HG02642 (cell line): ENCODE measurements around the gene NR2F1.

Experiments used
- ATAC-seq: cut with Tn5 transposase; IDR thresholded peaks from one replicate; pipeline ENCODE4 v1.9.1; 2021; ENCODE audit warnings: mild to moderate bottlenecking; ENCODE audit not compliant: unreplicated experiment, poor library complexity

The NR2F1 gene

DNA sequence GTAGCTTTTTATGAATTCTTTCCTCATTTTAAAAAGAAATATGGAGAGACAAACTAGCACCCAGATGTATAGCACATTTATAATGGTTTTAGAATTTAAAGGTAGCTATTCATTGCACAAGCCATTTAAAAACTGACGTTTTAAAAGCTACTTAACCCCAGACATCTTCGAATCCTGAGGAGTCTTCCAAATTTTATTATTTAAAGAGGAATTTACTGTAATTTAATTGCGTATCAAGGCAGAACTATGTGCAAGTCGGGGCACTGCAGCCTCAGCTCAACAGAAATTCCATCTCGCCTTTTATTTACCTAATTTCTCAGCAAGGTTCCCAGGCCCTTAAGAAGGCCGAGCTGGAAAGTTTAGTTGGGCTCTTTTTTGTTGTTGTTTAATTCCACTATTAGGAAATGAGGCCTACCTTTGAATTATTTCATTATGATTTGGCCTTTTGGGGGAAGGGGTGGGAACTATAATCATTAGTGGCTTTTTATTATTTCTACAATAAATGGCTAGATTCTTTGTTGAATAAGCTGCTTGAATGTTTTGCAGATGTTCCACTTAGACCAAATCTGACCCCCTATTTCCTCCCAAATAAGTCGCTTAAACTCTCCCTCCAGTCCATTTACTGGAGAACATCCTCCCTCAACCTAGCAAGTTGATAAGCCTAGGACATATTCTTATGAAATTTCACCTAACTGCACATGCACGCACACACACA is 20.2 kb downstream of the NR2F1 start:
- ATAC-seq: no peak

DNA sequence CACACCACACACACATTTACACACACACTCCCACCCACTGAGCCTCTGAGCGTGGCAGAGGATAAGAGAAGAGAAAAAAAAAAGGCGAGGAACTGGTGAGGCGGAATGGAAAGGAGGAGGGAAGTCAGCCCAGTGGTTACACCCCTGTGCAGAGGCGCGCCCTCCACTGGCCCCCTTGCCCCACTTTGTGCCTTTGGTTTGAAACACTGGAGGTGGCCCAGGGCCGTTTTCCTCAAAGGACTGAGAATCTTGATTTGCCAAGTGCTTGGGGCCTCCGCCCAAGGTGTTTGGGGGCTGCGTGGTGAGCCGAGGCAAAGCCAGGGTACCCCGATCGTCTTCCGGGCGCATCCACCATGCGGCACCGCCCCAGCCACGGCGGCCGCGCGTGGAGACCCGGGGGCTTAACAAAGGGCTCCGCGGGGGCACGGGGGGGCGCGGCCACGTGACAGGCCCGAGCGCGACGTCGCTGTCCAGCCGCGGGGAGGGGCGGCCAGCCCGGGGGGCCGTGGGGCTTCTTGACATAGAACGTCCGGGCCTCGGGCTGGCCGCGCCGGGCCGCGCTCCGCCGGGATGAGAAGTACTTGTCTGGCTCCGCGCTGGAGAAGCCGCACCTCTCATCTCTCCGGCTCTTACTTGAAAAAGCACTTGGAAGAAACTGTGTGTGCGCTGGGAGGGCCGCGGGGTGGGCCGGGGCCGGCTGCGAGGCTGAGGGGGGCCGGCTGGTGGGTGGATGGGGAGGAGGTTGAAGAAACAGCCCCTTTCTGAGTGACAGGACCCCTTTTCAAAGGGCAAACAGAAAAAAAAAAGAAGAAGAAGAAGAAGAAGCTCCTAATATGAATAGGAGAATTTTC is 21.0 kb downstream of the NR2F1 start:
- ATAC-seq: no peak

DNA sequence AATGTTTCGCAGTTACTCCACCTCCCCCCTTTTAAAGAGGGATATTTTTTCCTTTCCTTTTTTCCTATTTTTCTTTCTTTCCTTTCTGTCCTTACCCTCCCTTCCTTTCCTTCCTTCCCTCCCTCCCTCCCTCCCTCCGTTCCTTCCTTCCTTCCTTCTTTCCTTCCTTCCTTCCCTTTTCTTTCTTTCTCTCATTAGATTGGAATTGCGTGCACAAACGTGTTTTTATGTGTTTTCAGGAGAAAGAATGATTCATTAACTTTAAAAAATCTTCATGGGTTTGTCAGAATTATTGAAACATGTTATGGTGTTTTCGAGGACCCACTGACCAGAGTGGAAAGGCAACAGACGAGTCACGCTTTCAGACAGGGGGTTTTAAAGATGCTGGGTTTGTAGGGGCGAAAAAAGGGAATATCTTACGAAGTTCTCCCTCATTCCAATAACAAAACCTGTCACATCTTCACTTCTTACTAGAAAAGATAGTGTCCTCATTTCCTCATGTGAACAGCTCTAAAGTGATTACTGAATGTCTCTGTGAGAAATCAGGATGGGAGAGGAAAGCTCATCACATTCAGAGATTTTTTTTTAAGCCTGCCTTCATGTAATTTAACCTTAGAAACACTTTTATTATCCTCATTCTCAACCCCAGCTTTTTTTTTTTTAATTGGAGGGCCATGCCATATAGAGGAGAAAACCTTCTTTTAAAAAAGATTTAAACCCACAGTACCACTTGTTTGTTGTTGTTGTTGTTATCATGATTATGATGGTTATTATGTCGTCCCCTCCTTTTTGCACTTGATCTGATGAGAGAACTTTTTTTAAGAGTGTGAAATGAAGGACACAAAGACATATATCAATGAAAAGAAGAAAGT is 21.9 kb downstream of the NR2F1 start:
- no peak for ATAC-seq

DNA sequence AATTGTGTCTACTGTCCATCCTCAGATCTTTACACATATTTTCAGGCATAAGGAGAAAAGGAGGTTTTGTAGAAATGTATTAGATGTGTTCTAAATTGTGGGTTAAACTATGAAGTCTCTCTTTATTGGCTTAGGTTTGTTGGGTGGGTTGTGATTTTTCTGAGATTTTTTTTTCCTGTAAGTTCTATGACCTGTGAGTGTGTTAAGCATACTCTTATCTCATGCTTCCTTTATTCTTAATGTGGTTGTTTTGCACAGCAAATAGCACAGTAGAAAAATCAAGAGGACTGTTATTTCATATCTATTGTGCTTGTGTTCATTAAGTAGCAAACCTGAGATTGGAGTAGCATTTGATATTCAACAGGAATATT is 23.3 kb downstream of the NR2F1 start:
- ATAC-seq: no peak

DNA sequence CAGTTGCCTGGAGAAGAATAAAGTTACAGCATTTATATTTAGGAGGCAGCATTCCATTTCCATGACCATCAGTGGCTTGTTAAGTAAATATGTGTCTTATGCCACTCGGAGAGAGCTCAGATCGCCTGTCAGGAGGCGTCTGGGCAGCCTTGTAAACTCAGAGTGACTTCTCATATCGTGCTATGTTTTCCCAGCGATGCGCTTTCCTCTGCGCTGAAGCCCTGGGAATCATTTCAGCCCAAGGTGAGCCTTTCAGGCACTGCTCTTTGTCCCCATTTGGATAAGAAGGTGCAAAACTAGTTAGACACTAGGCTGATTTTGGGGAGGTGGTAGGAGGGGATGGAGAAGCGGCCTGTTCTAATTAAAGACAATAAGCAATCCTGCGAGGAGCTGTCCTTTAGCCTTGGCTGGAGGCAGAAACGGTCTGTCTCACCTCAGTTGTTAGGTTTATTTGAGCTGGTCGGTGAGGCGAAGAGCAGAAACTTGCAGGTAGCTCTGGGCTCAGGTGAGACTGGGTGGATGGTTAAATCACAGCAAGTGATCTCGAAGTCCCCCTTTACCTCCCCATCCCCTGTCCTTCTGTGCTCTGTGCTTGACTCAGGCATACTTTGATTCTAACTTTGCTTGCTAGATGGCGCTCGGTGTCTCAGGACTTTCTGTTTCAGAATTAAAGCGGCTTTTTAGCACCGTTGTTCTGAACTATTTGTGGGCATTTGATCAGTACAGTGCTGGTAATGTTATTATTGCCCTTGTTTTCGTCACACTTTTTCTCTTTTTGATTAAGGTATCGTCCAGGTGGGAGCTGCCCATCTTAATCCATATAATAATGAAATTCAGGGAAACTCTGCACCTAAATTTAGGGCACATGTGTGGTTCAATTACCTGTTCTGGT is 24.6 kb downstream of the NR2F1 start:
- peak; percentile 85 for ATAC-seq

DNA sequence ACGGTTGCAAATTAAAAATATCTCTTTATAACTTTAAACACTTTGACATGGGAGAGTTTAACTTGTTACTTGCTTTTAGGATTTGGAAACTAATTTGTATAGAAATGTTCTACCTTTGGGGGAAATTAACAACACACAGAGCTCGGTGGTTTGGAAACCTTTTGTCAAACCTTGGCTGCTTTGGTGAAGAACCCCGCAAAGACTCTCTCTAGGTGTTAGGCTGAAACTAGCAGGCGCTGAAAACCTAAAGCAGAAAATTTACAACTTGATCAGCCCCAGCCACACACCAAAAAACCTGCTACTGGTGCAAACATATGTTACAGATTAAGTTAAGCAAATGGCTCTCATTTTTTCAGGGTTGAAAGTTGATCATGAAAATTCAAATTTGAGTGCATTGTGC is 25.8 kb downstream of the NR2F1 start:
- no peak for ATAC-seq

DNA sequence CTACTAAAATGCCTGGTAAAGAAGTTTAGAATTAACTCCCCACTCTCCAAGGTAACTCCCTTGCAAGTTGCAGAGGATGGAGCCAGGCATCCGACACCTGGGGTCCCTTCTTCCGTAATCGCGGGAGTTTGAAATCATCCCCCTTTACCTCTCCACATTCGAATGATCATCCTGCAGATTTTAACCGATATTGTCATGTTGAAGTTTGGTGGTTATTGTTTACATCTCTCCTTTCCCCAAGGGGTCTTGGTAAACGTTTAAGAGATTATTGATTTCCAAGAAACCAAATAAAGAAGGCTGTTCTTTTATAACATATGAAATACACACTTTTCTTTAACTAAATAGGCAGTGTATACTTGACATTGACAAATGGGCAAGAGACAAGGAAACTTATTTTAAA is 26.7 kb downstream of the NR2F1 start:
- no peak for ATAC-seq

DNA sequence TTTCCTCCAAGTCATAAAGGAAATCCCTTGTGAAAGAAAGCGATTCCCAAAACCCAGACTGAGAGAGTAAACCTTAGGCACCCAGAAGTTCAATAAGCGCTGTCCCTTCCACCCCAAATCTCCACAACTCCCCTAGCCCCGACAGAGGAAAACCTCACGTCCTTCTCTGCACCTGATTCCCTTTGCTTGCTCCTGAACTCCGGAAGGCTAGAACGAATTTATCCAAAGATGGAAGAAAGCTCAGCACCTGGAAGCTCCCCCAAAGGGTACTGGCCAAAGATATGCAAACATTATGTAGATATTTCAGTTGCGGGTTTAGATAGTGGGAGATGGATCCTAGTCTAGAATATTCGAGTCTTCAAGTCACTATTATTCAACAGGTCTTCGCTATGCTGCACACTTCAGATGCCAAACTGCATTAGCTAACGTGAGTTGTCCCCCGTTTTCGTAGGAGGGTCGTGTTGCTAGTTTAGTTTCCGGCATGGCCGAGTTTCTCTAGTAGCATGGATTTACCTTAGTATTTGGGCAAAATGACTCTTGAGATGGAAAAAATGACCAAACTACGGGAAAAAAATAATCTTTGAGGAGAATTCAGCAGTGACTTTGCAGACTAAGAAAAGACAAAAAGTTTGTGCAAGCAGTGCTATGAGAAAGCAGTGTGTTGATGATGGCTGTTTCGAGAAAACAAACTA is 27.7 kb downstream of the NR2F1 start:
- no peak for ATAC-seq

DNA sequence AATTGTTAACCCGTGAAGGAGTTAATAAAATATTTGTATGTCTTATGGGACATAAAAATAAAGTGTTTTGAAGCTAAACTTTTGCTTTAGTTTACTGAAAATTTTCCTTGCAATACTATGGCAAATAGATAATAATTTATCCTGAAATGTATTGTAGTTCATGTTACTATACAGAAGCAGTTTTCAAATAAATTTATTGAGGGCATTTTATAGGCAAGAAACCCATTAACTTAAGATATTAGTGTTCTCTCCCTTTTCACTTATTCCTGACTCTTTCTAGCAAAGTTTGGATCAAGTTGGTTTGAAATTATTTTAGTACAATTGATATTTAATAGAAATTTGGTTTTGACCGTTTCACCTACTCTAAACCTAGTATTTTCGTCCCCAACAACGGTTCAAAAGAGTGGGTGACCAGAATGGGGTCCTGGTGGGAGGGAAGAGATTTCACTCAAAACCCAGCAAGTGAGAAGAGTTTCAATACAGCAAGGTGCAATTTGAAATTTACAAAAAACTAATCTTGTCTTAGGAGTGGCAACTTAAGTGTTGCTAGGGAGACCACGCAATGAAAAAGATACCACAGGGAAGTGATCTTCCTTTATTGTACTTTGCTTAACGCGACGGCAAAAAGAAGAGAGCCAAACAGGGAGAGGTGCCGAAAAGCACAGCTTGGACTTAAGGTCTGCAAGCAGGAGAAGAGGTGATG is 28.4 kb downstream of the NR2F1 start:
- no peak for ATAC-seq

DNA sequence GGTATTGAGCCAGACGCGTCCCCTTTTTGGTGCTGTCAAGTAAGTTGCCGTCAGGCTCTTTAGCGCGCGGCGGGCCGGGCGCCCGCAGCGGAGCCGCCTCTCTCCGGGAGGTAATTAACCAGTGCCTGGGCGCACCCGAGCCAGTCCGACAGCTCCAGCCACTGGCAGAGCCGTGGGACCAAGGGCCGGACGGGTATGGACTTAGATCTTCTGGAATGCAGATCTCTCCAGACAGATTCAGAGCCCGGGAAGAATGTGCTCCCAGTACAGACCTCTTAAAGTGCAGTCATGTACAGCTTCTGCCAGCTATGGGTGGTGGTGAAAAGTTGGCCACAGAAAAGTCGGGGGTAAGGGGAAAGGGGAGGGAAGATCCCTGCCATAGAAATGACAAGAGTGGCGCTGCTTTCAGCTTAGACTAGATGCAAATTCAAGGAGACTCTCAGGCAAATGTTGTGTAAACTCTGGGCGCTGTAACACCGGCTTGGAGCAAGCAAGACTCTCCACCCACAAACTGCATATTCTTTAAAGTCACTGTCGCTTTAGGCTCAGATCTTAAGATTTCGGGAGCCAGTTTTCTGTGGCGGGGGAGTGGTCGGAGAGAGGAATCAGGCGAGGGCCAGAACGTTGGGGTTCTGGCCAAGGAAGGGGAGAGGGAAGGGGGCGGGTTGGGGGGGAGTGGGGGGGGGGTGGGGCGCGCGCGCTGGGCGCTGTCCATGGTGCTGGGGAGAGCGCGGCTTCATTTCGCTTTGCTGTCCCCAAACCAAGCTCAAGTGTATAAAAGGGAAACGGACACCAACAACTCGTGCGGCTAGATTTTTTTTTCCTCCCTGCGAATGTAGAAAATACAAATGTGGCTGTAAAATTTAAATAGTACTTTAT is 29.2 kb downstream of the NR2F1 start:
- ATAC-seq: no peak

DNA sequence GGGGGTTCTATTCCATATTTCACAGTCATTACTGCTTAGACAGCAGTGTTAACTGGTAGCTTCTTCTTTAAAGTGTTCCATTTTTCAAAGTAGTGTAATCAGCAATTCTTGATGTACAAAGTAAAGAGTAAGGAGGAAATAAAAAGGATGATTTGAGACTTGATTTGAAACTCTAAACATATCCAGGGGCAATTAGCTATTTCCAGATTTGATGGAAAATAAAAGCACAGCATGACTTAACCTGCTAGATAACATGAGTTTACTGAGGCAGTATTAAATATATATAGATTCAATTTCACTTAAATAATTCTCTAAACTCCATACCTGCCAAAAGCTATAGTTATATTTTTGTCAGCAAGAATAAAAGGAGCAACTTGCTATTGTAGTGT is 29.8 kb downstream of the NR2F1 start:
- ATAC-seq: no peak

DNA sequence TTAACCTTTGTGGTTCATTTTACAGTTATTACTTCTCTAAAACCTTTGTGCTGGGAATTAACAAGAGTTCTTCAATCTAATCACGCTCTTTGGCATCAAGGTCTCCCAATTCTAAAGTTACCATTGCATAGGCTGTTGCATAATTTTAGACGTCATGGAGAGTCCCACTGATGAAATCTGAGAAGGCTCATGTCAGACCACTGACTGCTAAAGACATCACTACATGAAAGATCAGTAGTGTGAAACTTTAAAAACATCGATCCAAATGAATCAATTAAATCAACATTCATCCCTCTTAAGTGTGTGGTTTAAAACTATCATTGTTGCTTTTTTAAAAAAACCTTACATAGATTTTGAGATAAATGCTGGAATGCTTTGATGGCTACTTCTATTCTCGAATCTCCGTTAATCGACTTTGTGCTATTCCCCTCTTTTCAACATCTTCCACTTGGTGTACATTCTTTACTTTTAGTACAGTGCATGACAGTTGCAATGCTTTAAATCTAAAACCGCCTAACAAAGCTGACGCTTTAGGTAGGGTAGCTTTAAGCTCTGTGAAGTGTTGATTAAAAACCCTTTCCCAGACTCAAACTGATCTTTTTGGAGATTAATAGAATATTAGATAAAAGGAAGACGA is 33.6 kb downstream of the NR2F1 start:
- no peak for ATAC-seq

DNA sequence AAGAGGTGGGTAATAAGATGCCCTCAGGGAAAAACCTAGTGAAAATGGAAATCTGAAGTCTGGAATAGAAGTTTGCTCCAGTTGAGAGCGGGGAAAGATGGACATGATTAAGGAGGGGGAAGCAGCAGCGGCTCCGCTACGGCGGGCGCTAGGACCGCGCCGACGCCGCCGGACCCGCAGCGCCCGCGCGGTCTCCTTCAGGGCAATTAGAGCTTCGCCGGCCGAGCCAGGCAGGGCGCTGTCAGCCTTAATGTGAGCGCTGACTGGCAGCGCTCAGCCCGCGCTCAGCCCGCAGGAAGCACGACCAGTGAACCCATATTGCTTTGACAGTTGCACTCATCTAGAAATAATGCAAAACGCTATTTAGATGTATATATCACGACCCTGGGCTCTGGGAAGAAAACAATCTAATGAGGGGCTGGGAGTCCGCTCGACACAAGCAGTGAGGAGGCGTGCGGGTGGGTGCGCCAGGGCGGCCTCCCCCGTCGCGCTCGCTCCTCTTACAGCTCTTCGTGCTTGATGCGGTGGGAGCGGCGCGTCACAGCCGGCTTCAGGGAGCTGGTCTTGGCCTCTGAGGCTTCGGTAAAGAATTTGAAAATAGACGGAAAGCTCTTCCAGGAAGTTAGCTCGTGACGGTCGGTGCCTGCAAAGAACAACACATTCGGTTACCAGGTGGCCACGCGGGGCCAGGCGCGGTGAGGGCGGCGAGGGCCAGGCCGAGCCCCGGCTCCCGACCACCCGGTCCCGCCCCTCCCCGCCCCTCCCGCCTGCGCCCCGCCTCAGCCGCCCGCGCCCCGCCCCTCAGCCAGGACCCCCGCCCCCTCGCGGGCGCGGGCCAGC is 37.7 kb downstream of the NR2F1 start:
- ATAC-seq: peak; percentile 99

DNA sequence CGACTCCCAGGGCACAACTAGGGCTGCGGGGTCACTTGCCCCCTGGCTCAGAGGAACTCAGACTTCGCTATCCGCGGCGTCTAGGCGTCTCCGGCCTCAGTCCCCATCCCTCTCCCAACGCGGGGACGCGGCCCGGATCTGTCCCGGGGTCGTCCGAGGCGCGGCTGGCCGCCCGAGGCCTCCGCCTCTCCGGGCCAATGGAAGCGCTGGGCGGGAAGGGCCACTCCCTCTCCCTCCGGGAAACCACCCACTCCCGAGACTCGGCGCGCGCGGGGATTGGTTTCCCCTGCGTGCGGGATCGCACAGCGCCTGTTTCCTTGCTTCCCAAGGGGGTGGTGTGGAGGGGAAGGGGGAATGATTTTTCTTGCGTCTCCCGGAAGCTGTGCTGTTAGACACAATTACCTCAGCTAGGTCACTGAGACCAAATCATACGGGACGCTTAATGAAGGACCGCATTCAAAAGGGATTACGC is 38.3 kb downstream of the NR2F1 start:
- peak; percentile 25 for ATAC-seq

DNA sequence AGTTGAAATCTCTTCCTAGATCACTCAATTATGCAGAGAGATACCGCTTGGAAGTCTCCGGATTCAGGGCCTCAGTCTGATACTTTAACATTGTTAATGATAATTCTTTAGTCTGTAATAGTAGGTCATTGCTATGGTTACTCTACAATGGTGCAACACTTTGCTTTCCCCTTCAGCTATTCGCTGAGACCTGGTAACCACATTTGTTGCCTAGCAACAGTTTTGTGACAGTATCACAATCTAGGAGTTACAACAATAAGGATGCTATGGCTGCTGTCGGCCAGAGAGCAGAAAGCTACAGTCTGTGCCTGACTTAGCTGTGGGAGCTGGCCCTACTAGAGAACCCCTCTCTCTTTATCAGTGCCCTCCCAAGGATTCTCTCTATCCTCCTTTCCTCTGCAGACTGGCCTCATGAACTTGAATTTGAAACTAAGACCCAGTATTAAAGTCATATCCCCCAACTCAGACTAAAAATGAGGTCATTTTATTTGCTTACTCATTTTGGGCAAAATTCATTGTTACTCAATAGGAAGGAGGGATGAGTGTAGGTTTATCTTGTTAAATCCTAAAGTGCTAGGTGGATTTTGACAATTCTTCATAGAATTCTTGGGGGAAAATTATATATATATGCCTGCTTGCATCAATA is 39.3 kb downstream of the NR2F1 start:
- ATAC-seq: no peak

DNA sequence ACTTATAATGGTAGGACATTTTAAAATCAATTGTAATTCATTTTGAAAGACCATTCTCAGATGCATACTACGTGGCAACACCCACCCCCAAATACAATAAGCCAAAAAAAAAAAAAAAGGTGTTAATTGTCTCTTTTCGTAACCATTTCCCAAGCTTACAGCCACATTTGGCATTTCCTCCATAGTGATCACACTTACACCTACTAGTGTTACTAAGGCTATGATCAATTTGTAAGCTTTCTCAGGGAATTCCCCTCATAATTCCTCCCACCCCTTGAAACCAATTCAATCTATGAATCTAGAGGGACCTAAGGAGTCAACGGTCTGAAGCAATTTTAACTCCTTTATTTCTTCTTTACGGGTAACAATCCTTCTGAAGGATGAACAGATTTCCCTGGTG is 40.1 kb downstream of the NR2F1 start:
- ATAC-seq: no peak
